ENCODE data around the gene SNHG17. TPM values are rescaled to one million over a fixed set of nuclear protein-coding genes. Genes with fewer than 3 reads are reported as not detected.

SNHG17 gene
- total RNA-seq, result 64.8 TPM
- 10 to 100 TPM; 33.6 to 99.2 (median 88.1) TPM for polyA plus RNA-seq

GRCh38 chr20:38434770-38435554 is at the start of gene SNHG17:
TSS of gene SNHG17 (minus strand) at chr20:38435328.
- Histone ChIP-seq H3K4me1 (ENCODE audit: control insufficient read depth, insufficient read depth, low read length, poor library complexity, severe bottlenecking) (peaks cover 17% of the 10 kb centered on the region), H3K36me3 (ENCODE audit: control insufficient read depth, insufficient read depth, low read length) (peaks cover 32% of the 10 kb centered on the region), H3K27me3 (ENCODE audit: control insufficient read depth, insufficient read depth, low read length) (no peaks in the 10 kb centered on the region), H3K9me3 (ENCODE audit: control insufficient read depth in 2 of 2, low read length in 2 of 2) (no peaks in the 10 kb centered on the region), H3K27ac (ENCODE audit: insufficient read depth, low read length, poor library complexity, severe bottlenecking) (peak within 1 kb of the TSS; percentile 83), H3K4me3 (ENCODE audit: low read depth, low read length) (peak within 1 kb of the TSS; percentile 79)
- peak within 1 kb of the TSS; percentile 91 to 96 (median 95) for H3K27ac Mint-ChIP-seq
- H3K36me3 Mint-ChIP-seq, result peaks cover 18% of the 10 kb centered on the region
- H3K9me3 Mint-ChIP-seq, result no peaks in the 10 kb centered on the region
- H3K27me3 Mint-ChIP-seq, result peaks cover 18% of the 10 kb centered on the region
- DNase-seq (peak; percentile 84 to 95 (median 86)), ATAC-seq (ENCODE audit: low read depth in 2 of 2) (peak; percentile 88 to 90)
- peaks cover 5 to 51% (median 25%) of the 10 kb centered on the region in 4 donors for H3K4me1 Mint-ChIP-seq
- peak within 1 kb of the TSS; percentile 97 to 100 (median 98) for H3K4me3 Mint-ChIP-seq

- DNase-seq, result no peak
- H3K4me1 Mint-ChIP-seq, result peaks cover 23 to 75% (median 47%) of the 10 kb centered on the region in 4 donors
Measured at GRCh38 chr20:38479596-38479995, 44.5 kb upstream of the SNHG17 start.

GRCh38 chr20:38477747-38478146 is 42.6 kb upstream of the SNHG17 start:
- peaks cover 25 to 75% (median 55%) of the 10 kb centered on the region in 4 donors for H3K4me1 Mint-ChIP-seq
- Histone ChIP-seq H3K4me1 (ENCODE audit: control insufficient read depth, insufficient read depth, low read length, poor library complexity, severe bottlenecking) (peaks cover 20% of the 10 kb centered on the region), H3K36me3 (ENCODE audit: control insufficient read depth, insufficient read depth, low read length) (peaks cover 5% of the 10 kb centered on the region), H3K27me3 (ENCODE audit: control insufficient read depth, insufficient read depth, low read length) (no peaks in the 10 kb centered on the region), H3K4me3 (ENCODE audit: low read depth, low read length) (no peak overlapping the region), H3K27ac (ENCODE audit: insufficient read depth, low read length, poor library complexity, severe bottlenecking) (no peak overlapping the region), H3K9me3 (ENCODE audit: control insufficient read depth in 2 of 2, low read length in 2 of 2) (no peaks in the 10 kb centered on the region)
- peak overlapping the region in 2 of 4 donors; percentile 1 to 73 for H3K4me3 Mint-ChIP-seq
- H3K27me3 Mint-ChIP-seq, result no peaks in the 10 kb centered on the region
- ATAC-seq (ENCODE audit: low read depth in 2 of 2), result no peak
- H3K9me3 Mint-ChIP-seq, result peaks cover 0 to 1% (median 0%) of the 10 kb centered on the region in 7 donors
- DNase-seq, result no peak
- peaks cover 15% of the 10 kb centered on the region for H3K36me3 Mint-ChIP-seq
- peak overlapping the region in 1 of 3 donors; percentile 48 for H3K27ac Mint-ChIP-seq

More at GRCh38 chr20:38479596-38479995, 44.5 kb upstream of the SNHG17 start:
- Mint-ChIP-seq H3K36me3 (peaks cover 14% of the 10 kb centered on the region), H3K27ac (no peak overlapping the region), H3K27me3 (no peaks in the 10 kb centered on the region), H3K4me3 (peak overlapping the region in 1 of 4 donors; percentile 72), H3K9me3 (peaks cover 0 to 1% (median 0%) of the 10 kb centered on the region in 7 donors)
- Histone ChIP-seq H3K27ac (ENCODE audit: insufficient read depth, low read length, poor library complexity, severe bottlenecking) (no peak overlapping the region), H3K4me3 (ENCODE audit: low read depth, low read length) (no peak overlapping the region), H3K36me3 (ENCODE audit: control insufficient read depth, insufficient read depth, low read length) (peaks cover 15% of the 10 kb centered on the region), H3K4me1 (ENCODE audit: control insufficient read depth, insufficient read depth, low read length, poor library complexity, severe bottlenecking) (peaks cover 14% of the 10 kb centered on the region), H3K27me3 (ENCODE audit: control insufficient read depth, insufficient read depth, low read length) (no peaks in the 10 kb centered on the region), H3K9me3 (ENCODE audit: control insufficient read depth in 2 of 2, low read length in 2 of 2) (no peaks in the 10 kb centered on the region)
- no peak for ATAC-seq (ENCODE audit: low read depth in 2 of 2)

- no peaks in the 10 kb centered on the region for H3K36me3 ChIP-seq (ENCODE audit: control insufficient read depth, insufficient read depth, low read length)
- no peaks in the 10 kb centered on the region for H3K9me3 ChIP-seq (ENCODE audit: control insufficient read depth in 2 of 2, low read length in 2 of 2)
- Mint-ChIP-seq H3K9me3 (no peaks in the 10 kb centered on the region), H3K4me1 (peaks cover 13 to 59% (median 49%) of the 10 kb centered on the region in 4 donors), H3K4me3 (peak overlapping the region; percentile 86 to 93 (median 88)), H3K27me3 (peaks cover 9% of the 10 kb centered on the region), H3K36me3 (peaks cover 8% of the 10 kb centered on the region), H3K27ac (peak overlapping the region; percentile 15 to 90 (median 79))
- peak overlapping the region; percentile 87 for H3K4me3 ChIP-seq (ENCODE audit: low read depth, low read length)
- DNase-seq (no peak), ATAC-seq (ENCODE audit: low read depth in 2 of 2) (no peak)
- peaks cover 28% of the 10 kb centered on the region for H3K4me1 ChIP-seq (ENCODE audit: control insufficient read depth, insufficient read depth, low read length, poor library complexity, severe bottlenecking)
- H3K27me3 ChIP-seq (ENCODE audit: control insufficient read depth, insufficient read depth, low read length), result no peaks in the 10 kb centered on the region
- H3K27ac ChIP-seq (ENCODE audit: insufficient read depth, low read length, poor library complexity, severe bottlenecking), result peak overlapping the region; percentile 87
Measured at GRCh38 chr20:38473367-38473795, 38.3 kb upstream of the SNHG17 start.

GRCh38 chr20:38472513-38473366 is 37.6 kb upstream of the SNHG17 start, which contains the start of gene RALGAPB:
TSS of gene RALGAPB (plus strand) at chr20:38472843. CDS start at chr20:38488433, 15,590 bp downstream.
- Histone ChIP-seq H3K36me3 (ENCODE audit: control insufficient read depth, insufficient read depth, low read length) (no peaks in the 10 kb centered on the region), H3K27ac (ENCODE audit: insufficient read depth, low read length, poor library complexity, severe bottlenecking) (peak within 1 kb of the TSS; percentile 87), H3K27me3 (ENCODE audit: control insufficient read depth, insufficient read depth, low read length) (no peaks in the 10 kb centered on the region), H3K9me3 (ENCODE audit: control insufficient read depth in 2 of 2, low read length in 2 of 2) (no peaks in the 10 kb centered on the region), H3K4me1 (ENCODE audit: control insufficient read depth, insufficient read depth, low read length, poor library complexity, severe bottlenecking) (peaks cover 28% of the 10 kb centered on the region), H3K4me3 (ENCODE audit: low read depth, low read length) (peak within 1 kb of the TSS; percentile 87)
- Mint-ChIP-seq H3K27ac (peak within 1 kb of the TSS; percentile 90 to 96 (median 93)), H3K36me3 (peaks cover 8% of the 10 kb centered on the region), H3K27me3 (peaks cover 14% of the 10 kb centered on the region), H3K4me1 (peaks cover 13 to 55% (median 48%) of the 10 kb centered on the region in 4 donors), H3K4me3 (peak within 1 kb of the TSS; percentile 89 to 97 (median 92)), H3K9me3 (no peaks in the 10 kb centered on the region)
- DNase-seq (peak; percentile 98 to 99 (median 98)), ATAC-seq (ENCODE audit: low read depth in 2 of 2) (peak; percentile 85 to 88)

- H3K27ac Mint-ChIP-seq, result peak overlapping the region; percentile 90 to 96 (median 93)
- Histone ChIP-seq H3K27me3 (ENCODE audit: control insufficient read depth, insufficient read depth, low read length) (no peaks in the 10 kb centered on the region), H3K36me3 (ENCODE audit: control insufficient read depth, insufficient read depth, low read length) (no peaks in the 10 kb centered on the region), H3K4me1 (ENCODE audit: control insufficient read depth, insufficient read depth, low read length, poor library complexity, severe bottlenecking) (peaks cover 28% of the 10 kb centered on the region), H3K9me3 (ENCODE audit: control insufficient read depth in 2 of 2, low read length in 2 of 2) (no peaks in the 10 kb centered on the region), H3K27ac (ENCODE audit: insufficient read depth, low read length, poor library complexity, severe bottlenecking) (peak overlapping the region; percentile 87), H3K4me3 (ENCODE audit: low read depth, low read length) (peak overlapping the region; percentile 86)
- H3K27me3 Mint-ChIP-seq, result peaks cover 14% of the 10 kb centered on the region
- DNase-seq (no peak), ATAC-seq (ENCODE audit: low read depth in 2 of 2) (peak; percentile 21)
- no peaks in the 10 kb centered on the region for H3K9me3 Mint-ChIP-seq
- H3K4me1 Mint-ChIP-seq, result peaks cover 13 to 49% (median 41%) of the 10 kb centered on the region in 4 donors
- H3K4me3 Mint-ChIP-seq, result peak overlapping the region; percentile 89 to 97 (median 92)
- peaks cover 8% of the 10 kb centered on the region for H3K36me3 Mint-ChIP-seq
Measured at GRCh38 chr20:38471987-38472512, 36.9 kb upstream of the SNHG17 start.

- no peak for DNase-seq
- H3K36me3 ChIP-seq (ENCODE audit: control insufficient read depth, insufficient read depth, low read length), result no peaks in the 10 kb centered on the region
- Mint-ChIP-seq H3K4me3 (peak overlapping the region in 3 of 4 donors; percentile 44 to 97 (median 90)), H3K36me3 (peaks cover 8% of the 10 kb centered on the region), H3K27ac (peak overlapping the region in 2 of 3 donors; percentile 90 to 96), H3K4me1 (peaks cover 13 to 42% (median 34%) of the 10 kb centered on the region in 4 donors), H3K9me3 (no peaks in the 10 kb centered on the region), H3K27me3 (peaks cover 14% of the 10 kb centered on the region)
- no peak overlapping the region for H3K27ac ChIP-seq (ENCODE audit: insufficient read depth, low read length, poor library complexity, severe bottlenecking)
- no peak overlapping the region for H3K4me3 ChIP-seq (ENCODE audit: low read depth, low read length)
- no peak for ATAC-seq (ENCODE audit: low read depth in 2 of 2)
- H3K9me3 ChIP-seq (ENCODE audit: control insufficient read depth in 2 of 2, low read length in 2 of 2), result no peaks in the 10 kb centered on the region
- H3K27me3 ChIP-seq (ENCODE audit: control insufficient read depth, insufficient read depth, low read length), result no peaks in the 10 kb centered on the region
- peaks cover 23% of the 10 kb centered on the region for H3K4me1 ChIP-seq (ENCODE audit: control insufficient read depth, insufficient read depth, low read length, poor library complexity, severe bottlenecking)
Measured at GRCh38 chr20:38471245-38471644, 36.1 kb upstream of the SNHG17 start.
